K562 (cell line): ENCODE results near the gene SLC16A10. TPM values are rescaled to one million over a fixed set of nuclear protein-coding genes. Genes with fewer than 3 reads are reported as not detected.
"Not testable (repeated sequence)": the region's sequence is repeated elsewhere in the genome, so short reads cannot be mapped to it uniquely, and the experiment has no call there.

Experiments
- ATAC-seq: fragments of 200-7000 bp; cut with Tn5 transposase; 3 replicates; pipeline ENCODE4 v1.9.1; 2020; ENCODE audit warnings: moderate library complexity
- BruUV-seq: library from RNA; stranded (reverse); fragments of 400-500 nt; replicated peaks from 2 replicates; lab custom pipeline; 2021; lab: Mats Ljungman, UMichigan
- CTCF ChIA-PET: fragments of 300-600 bp; formaldehyde crosslinking; extraction: SDS; loops from one replicate; lab custom pipeline; 2021; ENCODE audit warnings: low intra/inter-chr PET ratio; lab: Yijun Ruan, JAX
- POLR2A ChIA-PET: fragments of 300-600, 350-650 bp; sonication (Branson Sonifier 250); formaldehyde crosslinking; extraction: SDS; loops from one replicate; lab custom pipeline; 2021; ENCODE audit warnings: antibody characterized with exemption, inconsistent platforms; lab: Yijun Ruan, JAX
- DNase-seq, 4 experiments: peaks; one replicate each; pipeline versions ENCODE4 v3.0.0 to v3.0.0-alpha.2; 2011 to 2018; ENCODE audit warnings: low spot score in 3 of 4, mixed read lengths in 3 of 4; ENCODE audit errors: extremely low read depth in 1 of 4
- FAIRE-seq: peaks from 2 replicates; lab custom pipeline; 2011; peaks lifted over from hg19 to GRCh38; lab: Jason Lieb, UNC
- H2AFZ ChIP-seq: 2 replicates; pipeline ENCODE4 v1.6.0; 2011; ENCODE audit warnings: low read depth, low read length, control low read depth, inconsistent platforms
- H3K27ac ChIP-seq: fragments of 200-600 bp; 3 replicates; pipeline ENCODE4 v1.8.0; 2011; ENCODE audit warnings: low read depth, mild to moderate bottlenecking, control low read depth, inconsistent platforms, low read length, moderate library complexity, mixed read lengths; ENCODE audit errors: extremely low read depth
- H3K27me3 ChIP-seq, 2 experiments: fragments of 300-600 bp in 1 of 2; 2 replicates in 1 of 2; 3 replicates in 1 of 2; pipeline versions ENCODE4 v1.6.0 to v1.8.0; 2011; ENCODE audit warnings: inconsistent platforms in 2 of 2, low read length in 2 of 2, mild to moderate bottlenecking in 1 of 2, mixed read lengths in 1 of 2, moderate library complexity in 1 of 2; ENCODE audit not compliant: control insufficient read depth in 2 of 2, insufficient read depth in 2 of 2
- H3K36me3 ChIP-seq: fragments of 300-600 bp; 3 replicates; pipeline ENCODE4 v1.8.0; 2011; ENCODE audit warnings: mild to moderate bottlenecking, low read length, inconsistent platforms; ENCODE audit not compliant: control insufficient read depth, insufficient read depth
- H3K4me1 ChIP-seq, 2 experiments: fragments of 200-600 bp in 1 of 2; replicated peaks in 1 of 2; 2 replicates in 1 of 2; 3 replicates in 1 of 2; pipeline versions ENCODE4 v1.5.1 to v1.8.0; 2011; ENCODE audit warnings: inconsistent platforms in 2 of 2, low read length in 2 of 2, mild to moderate bottlenecking in 1 of 2, mixed read lengths in 1 of 2, moderate library complexity in 1 of 2; ENCODE audit not compliant: control insufficient read depth in 2 of 2, insufficient read depth in 2 of 2
- H3K4me2 ChIP-seq: 2 replicates; pipeline ENCODE4 v1.6.1; 2011; ENCODE audit warnings: low read length, control low read depth, inconsistent platforms, mixed read lengths; ENCODE audit not compliant: insufficient read depth
- H3K4me3 ChIP-seq: fragments of 200-600 bp; sonication (generic), shearing (Covaris generic); 2 replicates; pipeline ENCODE4 v1.5.1; 2016; ENCODE audit warnings: control low read depth, inconsistent platforms
- H3K79me2 ChIP-seq: fragments of 200-600 bp; 3 replicates; pipeline ENCODE4 v1.8.0; 2011; ENCODE audit warnings: low read length, inconsistent platforms; ENCODE audit not compliant: control insufficient read depth, insufficient read depth
- H3K9ac ChIP-seq, 2 experiments: 2 replicates each; pipeline versions ENCODE4 v1.6.0 to v1.6.1; 2011; ENCODE audit warnings: low read depth in 2 of 2, low read length in 2 of 2, control low read depth in 1 of 2, inconsistent platforms in 1 of 2, mild to moderate bottlenecking in 1 of 2, mixed read lengths in 1 of 2; ENCODE audit not compliant: insufficient read depth in 1 of 2
- H3K9me1 ChIP-seq: one replicate; pipeline ENCODE4 v1.6.0; 2011; ENCODE audit warnings: inconsistent platforms, mild to moderate bottlenecking, low read length, moderate library complexity; ENCODE audit not compliant: control insufficient read depth, insufficient read depth
- H3K9me3 ChIP-seq: replicated peaks from 2 replicates; pipeline ENCODE4 v1.5.1; 2011; ENCODE audit warnings: low read depth, low read length, inconsistent platforms; ENCODE audit not compliant: control insufficient read depth, insufficient read depth
- H4K20me1 ChIP-seq: replicated peaks from 2 replicates; pipeline ENCODE4 v1.6.1; 2011; ENCODE audit warnings: low read length, inconsistent platforms, mixed read lengths; ENCODE audit not compliant: control insufficient read depth, insufficient read depth
- C11orf30 ChIP-seq: fragments of 450-650 bp; IDR thresholded peaks from 2 replicates; pipeline ENCODE4 v1.6.1; 2016; ENCODE audit warnings: low read depth, mild to moderate bottlenecking
- MAFF ChIP-seq: IDR thresholded peaks from 2 replicates; pipeline ENCODE4 v1.6.1; 2012; ENCODE audit warnings: low read length, improper control_type of control experiment
- MAFG ChIP-seq: fragments of 450-650 bp; conservative IDR thresholded peaks from 2 replicates; pipeline ENCODE4 v1.6.1; 2016; ENCODE audit warnings: missing genetic modification characterization, missing compliant biosample characterization
- ZNF316 ChIP-seq: fragments of 450-650 bp; IDR thresholded peaks from 2 replicates; pipeline ENCODE4 v1.6.1; 2016
- WGBS: fragments of 100-300 bp; shearing (Covaris generic); methylation state at CpG from one replicate; pipeline ENCODE4 v1.1.6; 2016; ENCODE audit warnings: low coverage, mixed read lengths; ENCODE audit not compliant: insufficient coverage; ENCODE audit errors: missing lambda C conversion rate; 5-methylcytosine and 5-hydroxymethylcytosine counted together
- in situ Hi-C: fragments of 300-500 bp; cut with MboI; formaldehyde crosslinking; loops from 4 replicates; pipeline ENCODE4 v1.15.0; 2018; ENCODE audit warnings: inconsistent platforms, mixed read lengths
- intact Hi-C: fragments of 100-400 bp; cut with micrococcal nuclease; formaldehyde crosslinking; loops from 2 replicates; pipeline ENCODE4 v1.14.2; 2022
- polyA plus RNA-seq, 8 experiments: library from polyadenylated mRNA; depleted of rRNA in 4 of 8; stranded (reverse) in 5 of 8; unstranded in 3 of 8; fragments of >200 nt; fragmentation: Nextera tagmentation in 2 of 8; fragmentation: Illumina TruSeq in 1 of 8; extraction: Ambion mirVana in 2 of 8; extraction: Trizol in 1 of 8; gene quantifications; 2 replicates each; pipeline versions ENCODE4 v1.2.1 to v1.2.3, GENCODE V29; 2011 to 2014; ENCODE audit warnings: inconsistent platforms in 1 of 8, missing spikeins in 1 of 8
- total RNA-seq, 7 experiments: library from RNA; depleted of rRNA in 6 of 7; stranded (reverse); fragments of >200 nt in 6 of 7; fragmentation: Illumina TruSeq in 2 of 7; extraction: Trizol in 2 of 7; gene quantifications; 2 replicates each; pipeline versions ENCODE4 v1.2.1 to v1.2.3, GENCODE V29; 2011 to 2021; ENCODE audit warnings: low replicate concordance in 1 of 7

SLC16A10 gene
- total and polyA plus RNA-seq, 9 of the 15 experiments (the other 6 are each of a cell fraction or from before 2014, with no cell fraction given) = 0.02 to 0.54 (median 0.24) TPM; not detected in 4

DNA sequence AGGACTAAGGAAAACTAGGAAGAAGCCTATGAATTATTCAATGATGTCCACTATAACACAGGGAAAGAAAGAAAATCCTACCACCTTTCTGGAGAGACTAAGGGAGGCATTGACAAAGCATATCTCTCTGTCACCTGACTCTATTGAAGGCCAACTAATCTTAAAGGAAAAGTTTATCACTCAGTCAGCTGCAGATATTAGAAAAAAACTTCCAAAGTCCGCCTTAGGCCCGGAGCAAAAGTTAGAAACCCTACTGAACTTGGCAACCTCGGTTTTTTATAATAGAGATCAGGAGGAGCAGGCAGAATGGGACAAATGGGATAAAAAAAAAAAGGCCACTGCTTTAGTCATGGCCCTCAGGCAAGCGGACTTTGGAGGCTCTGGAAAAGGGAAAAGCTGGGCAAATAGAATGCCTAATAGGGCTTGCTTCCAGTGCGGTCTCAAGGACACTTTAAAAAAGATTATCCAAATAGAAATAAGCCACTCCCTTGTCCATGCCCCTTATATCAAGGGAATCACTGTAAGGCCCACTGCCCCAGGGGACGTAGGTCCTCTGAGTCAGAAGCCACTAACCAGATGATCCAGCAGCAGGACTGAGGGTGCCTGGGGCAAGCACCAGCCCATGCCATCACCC lies 47.0 kb downstream of the SLC16A10 start:
- 3% methylated on average over 6 of the region's 6 CpGs for WGBS

GRCh38 chr6:111137489-111138093 lies 50.3 kb downstream of the SLC16A10 start:
- CTCF ChIA-PET = not testable (repeated sequence)

More for the DNA sequence above, 47.0 kb downstream of the SLC16A10 start:
- POLR2A ChIA-PET, H2AFZ ChIP-seq, FAIRE-seq, H3K4me2 ChIP-seq, H3K4me3 ChIP-seq, in situ Hi-C loops, BruUV-seq, H3K9ac ChIP-seq, H3K9me1 ChIP-seq, ATAC-seq, H3K79me2 ChIP-seq, CTCF ChIA-PET, H3K4me1 ChIP-seq, H3K36me3 ChIP-seq, DNase-seq, H3K9me3 ChIP-seq, intact Hi-C loops, H4K20me1 ChIP-seq, H3K27ac ChIP-seq: not testable (repeated sequence)
- H3K27me3 ChIP-seq = peaks cover 0 to 20% of the 10 kb centered on the region in 2 experiments; a peak in 2 of 5 replicates

More at GRCh38 chr6:111137489-111138093, 50.3 kb downstream of the SLC16A10 start:
- H3K79me2 ChIP-seq, H3K4me3 ChIP-seq, DNase-seq, H3K9me1 ChIP-seq, H3K9me3 ChIP-seq, H3K9ac ChIP-seq, H3K27ac ChIP-seq, BruUV-seq, FAIRE-seq, H3K27me3 ChIP-seq, intact Hi-C loops, in situ Hi-C loops, ATAC-seq, H4K20me1 ChIP-seq, H3K36me3 ChIP-seq, H3K4me2 ChIP-seq, H3K4me1 ChIP-seq: not testable (repeated sequence)
- 14% methylated on average over 14 of the region's 14 CpGs for WGBS
- POLR2A ChIA-PET = interaction anchor here (1.2 kb wide), 1 partner anchor 16 kb away, joined by 3 read pairs; no protein-coding TSS in a partner anchor
- TF ChIP-seq C11orf30 (peak; percentile 75), ZNF316 (peak; percentile 83), MAFF (0 out of 2 replicates have a peak, but pooled peaks have one; percentile 17), MAFG (tag) (peak; percentile 73)
- 0 out of 2 replicates have a peak overlapping the region, but pooled peaks have one; percentile 30 for H2AFZ ChIP-seq
